ENCODE measurements around the gene EXOC6. TPM values are rescaled to one million over a fixed set of nuclear protein-coding genes. Genes with fewer than 3 reads are reported as not detected.
"Not testable (repeated sequence)": the region's sequence is repeated elsewhere in the genome, so short reads cannot be mapped to it uniquely, and the experiment has no call there.

EXOC6 gene
- total RNA-seq, 2 donors from 2014 or later = 12.6 to 15.2 TPM

- intact Hi-C loops (cut with DNase I) = no loop called here
- Histone ChIP-seq H3K36me3 (no peaks in the 10 kb centered on the region), H3K9ac (ENCODE audit: low read depth in 2 of 2, low read length in 2 of 2) (no peak overlapping the region), H3K27ac (no peak overlapping the region), H3K4me3 (no peak overlapping the region), H3K9me3 (no peaks in the 10 kb centered on the region), H3K4me1 (no peaks in the 10 kb centered on the region), H3K27me3 (no peaks in the 10 kb centered on the region)
- TF ChIP-seq CTCF (IDR thresholded peaks at IDR 0.05) = no peak
- DNase-seq = peak; percentile 0
Observed at GRCh38 chr10:93095225-93095624, 246.9 kb downstream of the EXOC6 start.

GRCh38 chr10:93096901-93097300 lies 248.6 kb downstream of the EXOC6 start:
- Histone ChIP-seq H3K36me3 (no peaks in the 10 kb centered on the region), H3K4me3 (no peak overlapping the region), H3K9ac (ENCODE audit: low read depth in 2 of 2, low read length in 2 of 2) (no peak overlapping the region), H3K9me3 (no peaks in the 10 kb centered on the region), H3K27ac (no peak overlapping the region), H3K4me1 (no peaks in the 10 kb centered on the region), H3K27me3 (no peaks in the 10 kb centered on the region)
- TF ChIP-seq CTCF (IDR thresholded peaks at IDR 0.05) = no peak
- intact Hi-C loops (cut with DNase I) = no loop called here
- peak; percentile 4 for DNase-seq

- intact Hi-C loops (cut with DNase I) = no loop called here
- TF ChIP-seq CTCF (IDR thresholded peaks at IDR 0.05) = no peak
- H3K4me1 ChIP-seq = no peaks in the 10 kb centered on the region
- H3K9me3 ChIP-seq = no peaks in the 10 kb centered on the region
- DNase-seq = peak; percentile 10
- H3K27me3 ChIP-seq = no peaks in the 10 kb centered on the region
- H3K4me3 ChIP-seq = no peak overlapping the region
- H3K27ac ChIP-seq = no peak overlapping the region
- no peak overlapping the region for H3K9ac ChIP-seq (ENCODE audit: low read depth in 2 of 2, low read length in 2 of 2)
- no peaks in the 10 kb centered on the region for H3K36me3 ChIP-seq
Observed at GRCh38 chr10:93097386-93097785, 249.1 kb downstream of the EXOC6 start.

GRCh38 chr10:93098816-93099215 lies 250.5 kb downstream of the EXOC6 start:
- DNase-seq = peak; percentile 2
- H3K9me3 ChIP-seq = no peaks in the 10 kb centered on the region

GRCh38 chr10:93099670-93100069 lies 251.3 kb downstream of the EXOC6 start:
- no peak for DNase-seq
- intact Hi-C loops (cut with DNase I) = no loop called here
- TF ChIP-seq CTCF (IDR thresholded peaks at IDR 0.05) = no peak
- Histone ChIP-seq H3K27me3 (no peaks in the 10 kb centered on the region), H3K4me3 (no peak overlapping the region), H3K9ac (ENCODE audit: low read depth in 2 of 2, low read length in 2 of 2) (no peak overlapping the region), H3K9me3 (no peaks in the 10 kb centered on the region), H3K4me1 (no peaks in the 10 kb centered on the region), H3K27ac (no peak overlapping the region), H3K36me3 (no peaks in the 10 kb centered on the region)

More at GRCh38 chr10:93098816-93099215, 250.5 kb downstream of the EXOC6 start:
- no peaks in the 10 kb centered on the region for H3K4me1 ChIP-seq
- no peak overlapping the region for H3K9ac ChIP-seq (ENCODE audit: low read depth in 2 of 2, low read length in 2 of 2)
- intact Hi-C loops (cut with DNase I) = no loop called here
- no peak overlapping the region for H3K4me3 ChIP-seq
- no peaks in the 10 kb centered on the region for H3K27me3 ChIP-seq
- TF ChIP-seq CTCF (IDR thresholded peaks at IDR 0.05) = no peak
- H3K27ac ChIP-seq = no peak overlapping the region
- no peaks in the 10 kb centered on the region for H3K36me3 ChIP-seq

- H3K4me1 ChIP-seq; intact Hi-C loops (cut with DNase I); H3K27ac ChIP-seq; H3K36me3 ChIP-seq; H3K4me3 ChIP-seq; H3K9me3 ChIP-seq; H3K9ac ChIP-seq (ENCODE audit: low read depth in 2 of 2, low read length in 2 of 2); DNase-seq; H3K27me3 ChIP-seq: not testable (repeated sequence)
Observed at GRCh38 chr10:93101148-93101547, 252.8 kb downstream of the EXOC6 start.

Data from colonic mucosa (tissue), 4 donors.